Transverse colon (tissue), 4 donors: ENCODE data around the gene FBXL17. TPM values are rescaled to one million over a fixed set of nuclear protein-coding genes. Genes with fewer than 3 reads are reported as not detected.
"Not testable (repeated sequence)": the region's sequence is repeated elsewhere in the genome, so short reads cannot be mapped to it uniquely, and the experiment has no call there.

Experiments
- DNase-seq: peaks from one replicate; pipeline ENCODE4 v3.0.0-alpha.2; 2019
- H3K27ac ChIP-seq, 4 donors: fragments of 200-600 bp; sonication (generic); 2 replicates each; pipeline ENCODE4 v1.5.1; 2016 to 2018; ENCODE audit warnings: inconsistent platforms in 4 of 4
- H3K27me3 ChIP-seq: fragments of 200-600 bp; sonication (generic); 2 replicates; pipeline ENCODE4 v1.5.1; 2017; ENCODE audit warnings: inconsistent platforms
- H3K36me3 ChIP-seq, 4 donors: fragments of 200-600 bp; sonication (generic); 2 replicates each; pipeline ENCODE4 v1.5.1; 2017 to 2019; ENCODE audit warnings: inconsistent platforms in 4 of 4
- H3K4me1 ChIP-seq, 4 donors: fragments of 200-600 bp; sonication (generic); 2 replicates each; pipeline ENCODE4 v1.5.1; 2017 to 2020; ENCODE audit warnings: inconsistent platforms in 4 of 4
- H3K4me3 ChIP-seq, 4 donors: fragments of 200-600 bp; sonication (generic); 1 replicate in 1 of 4; 2 replicates in 3 of 4; pipeline versions ENCODE4 v1.5.1 to v1.6.1; 2017 to 2019; ENCODE audit warnings: inconsistent platforms in 4 of 4
- H3K9me3 ChIP-seq, 2 donors: fragments of 200-600 bp; sonication (generic); 2 replicates each; pipeline ENCODE4 v1.5.1; 2017 to 2019; ENCODE audit warnings: inconsistent platforms in 2 of 2
- EP300 ChIP-seq: sonication (generic); formaldehyde crosslinking; IDR thresholded peaks from one replicate; pipeline ENCODE4 v1.6.1; 2017; ENCODE audit warnings: antibody characterized with exemption, low read depth
- POLR2A ChIP-seq: fragments of 450-650 bp; IDR thresholded peaks from one replicate; pipeline ENCODE4 v1.6.1; 2016; ENCODE audit warnings: antibody characterized with exemption, mild to moderate bottlenecking, moderate library complexity
- POLR2AphosphoS5 ChIP-seq, 3 donors: sonication (generic); formaldehyde crosslinking; IDR thresholded peaks; one replicate each; pipeline ENCODE4 v1.6.1; 2016; ENCODE audit warnings: antibody characterized with exemption in 3 of 3
- WGBS, 2 donors: methylation state at CpG; one replicate each; pipeline ENCODE4 v1.1.5; 2018; ENCODE audit warnings: low coverage in 1 of 2; 5-methylcytosine and 5-hydroxymethylcytosine counted together
- in situ Hi-C, 4 donors: fragments of 200-750 bp; cut with MboI; loops; one replicate each; pipeline versions ENCODE4 v1.15.0 to v1.15.1; 2017; ENCODE audit warnings: low sequenced_read_pairs in 3 of 4, low pct_ligation_motif_present in 1 of 4, low pct_unique_long_range_greater_than_20kb in 1 of 4
- intact Hi-C: fragments of 100-400 bp; cut with DNase I; formaldehyde crosslinking; loops from one replicate; pipeline ENCODE4 v1.15.1; 2023; ENCODE audit warnings: low total_unique reads
- total RNA-seq, 4 donors: library from RNA; depleted of rRNA; stranded (reverse); fragments of >200 nt; gene quantifications; one replicate each; pipeline ENCODE4 v1.1.0, GENCODE V29; 2016
- TF ChIP-seq, protein P1 (sequence below), 5 experiments: fragments of 200-600 bp in 3 of 5; fragments of 450-650 bp in 2 of 5; sonication (generic) in 3 of 5; IDR thresholded peaks; 1 replicate in 2 of 5; 2 replicates in 3 of 5; pipeline ENCODE4 v1.5.1; 2016 to 2017; ENCODE audit warnings: antibody characterized with exemption in 5 of 5, inconsistent platforms in 3 of 5, mild to moderate bottlenecking in 2 of 5, moderate library complexity in 1 of 5

FBXL17 gene
- total RNA-seq, 4 donors from 2014 or later, result 17.7 to 99.5 (median 24.6) TPM

DNA sequence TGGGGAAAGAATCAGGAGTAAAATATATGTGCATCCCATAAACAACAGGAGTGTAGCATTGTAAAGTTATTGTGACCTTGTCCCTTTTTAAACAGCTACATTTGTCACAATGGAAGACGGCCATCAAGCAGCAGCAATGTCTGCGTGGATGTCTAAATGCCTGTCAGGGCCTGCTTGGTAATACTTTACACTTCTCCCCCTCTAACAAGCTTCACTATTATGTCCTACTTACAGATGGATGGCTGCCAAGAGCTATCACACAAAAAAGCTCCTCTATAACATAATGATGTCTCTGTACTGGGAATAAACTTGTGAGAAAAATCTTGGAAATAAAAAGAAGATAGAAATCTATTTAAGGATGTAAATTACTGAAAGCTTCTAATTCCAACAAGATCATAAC, 213.0 kb downstream of the FBXL17 start:
- intact Hi-C loops (no loop called here), in situ Hi-C loops (no loop called here)
- Histone ChIP-seq H3K27ac (no peak overlapping the region), H3K9me3 (no peaks in the 10 kb centered on the region), H3K4me1 (no peaks in the 10 kb centered on the region), H3K36me3 (no peaks in the 10 kb centered on the region), H3K4me3 (no peak overlapping the region), H3K27me3 (no peaks in the 10 kb centered on the region)
- TF ChIP-seq EP300 (no peak), POLR2A (no peak)
- no peak for DNase-seq
- 72 to 91% methylated on average over 2 of the region's 2 CpGs for WGBS, 2 donors

DNA sequence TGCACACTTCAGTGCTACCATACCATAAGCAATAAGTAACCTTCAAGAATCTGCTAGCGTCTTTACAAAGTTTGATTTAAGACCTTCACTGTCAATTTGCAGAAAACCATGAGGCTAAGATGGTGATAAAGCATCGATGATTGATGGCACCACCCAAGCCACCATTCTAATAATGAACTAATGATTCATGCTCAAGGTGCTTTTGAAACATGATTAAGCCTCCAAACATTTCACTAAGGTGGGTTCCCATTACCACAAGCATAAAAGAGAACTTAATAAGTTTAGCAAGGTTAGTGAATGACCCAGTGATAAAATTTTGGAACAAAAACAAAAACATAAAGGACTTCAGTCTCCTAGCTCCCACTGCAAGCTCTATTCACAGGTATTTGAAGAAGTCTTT, 214.7 kb downstream of the FBXL17 start:
- no peaks in the 10 kb centered on the region for H3K9me3 ChIP-seq
- TF ChIP-seq EP300 (no peak), POLR2A (no peak), POLR2AphosphoS5 (IDR thresholded peaks at IDR 0.05) (no peak)
- TF ChIP-seq, protein P1, sequence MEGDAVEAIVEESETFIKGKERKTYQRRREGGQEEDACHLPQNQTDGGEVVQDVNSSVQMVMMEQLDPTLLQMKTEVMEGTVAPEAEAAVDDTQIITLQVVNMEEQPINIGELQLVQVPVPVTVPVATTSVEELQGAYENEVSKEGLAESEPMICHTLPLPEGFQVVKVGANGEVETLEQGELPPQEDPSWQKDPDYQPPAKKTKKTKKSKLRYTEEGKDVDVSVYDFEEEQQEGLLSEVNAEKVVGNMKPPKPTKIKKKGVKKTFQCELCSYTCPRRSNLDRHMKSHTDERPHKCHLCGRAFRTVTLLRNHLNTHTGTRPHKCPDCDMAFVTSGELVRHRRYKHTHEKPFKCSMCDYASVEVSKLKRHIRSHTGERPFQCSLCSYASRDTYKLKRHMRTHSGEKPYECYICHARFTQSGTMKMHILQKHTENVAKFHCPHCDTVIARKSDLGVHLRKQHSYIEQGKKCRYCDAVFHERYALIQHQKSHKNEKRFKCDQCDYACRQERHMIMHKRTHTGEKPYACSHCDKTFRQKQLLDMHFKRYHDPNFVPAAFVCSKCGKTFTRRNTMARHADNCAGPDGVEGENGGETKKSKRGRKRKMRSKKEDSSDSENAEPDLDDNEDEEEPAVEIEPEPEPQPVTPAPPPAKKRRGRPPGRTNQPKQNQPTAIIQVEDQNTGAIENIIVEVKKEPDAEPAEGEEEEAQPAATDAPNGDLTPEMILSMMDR (IDR thresholded peaks at IDR 0.05), result no peak
- 98 to 100% methylated on average over 2 of the region's 2 CpGs for WGBS, 2 donors
- intact Hi-C loops (no loop called here), in situ Hi-C loops (no loop called here)
- no peaks in the 10 kb centered on the region for H3K36me3 ChIP-seq
- no peak overlapping the region for H3K4me3 ChIP-seq
- H3K27me3 ChIP-seq, result no peaks in the 10 kb centered on the region
- no peak for DNase-seq
- H3K4me1 ChIP-seq, result no peaks in the 10 kb centered on the region
- H3K27ac ChIP-seq, result no peak overlapping the region

DNA sequence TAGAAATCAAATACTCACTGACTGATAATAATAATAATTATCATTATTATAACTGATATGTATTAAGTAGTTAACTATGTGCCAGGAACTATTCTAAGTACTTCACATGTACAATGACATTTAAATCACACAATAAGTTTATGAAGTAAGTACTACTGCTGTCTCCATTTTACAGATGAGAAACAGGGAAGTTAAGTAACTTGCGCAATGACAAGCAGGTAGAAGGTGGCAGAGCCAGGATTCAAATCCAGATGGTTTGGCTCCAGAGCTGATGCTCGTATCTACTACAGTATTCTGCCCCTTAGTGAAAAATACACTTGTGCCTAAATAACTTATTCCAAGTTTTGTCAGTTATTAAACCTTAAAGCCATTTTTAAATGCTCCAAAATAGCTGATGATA, 217.3 kb downstream of the FBXL17 start:
- H3K4me3 ChIP-seq, result no peak overlapping the region
- 94 to 100% methylated on average over 1 to 2 of the region's 2 CpGs for WGBS, 2 donors
- no peaks in the 10 kb centered on the region for H3K9me3 ChIP-seq
- DNase-seq, result no peak
- H3K36me3 ChIP-seq, result no peaks in the 10 kb centered on the region
- no peaks in the 10 kb centered on the region for H3K27me3 ChIP-seq
- H3K27ac ChIP-seq, result no peak overlapping the region
- in situ Hi-C loops, result no loop called here
- intact Hi-C loops, result no loop called here
- TF ChIP-seq, protein P1 (IDR thresholded peaks at IDR 0.05), result no peak
- TF ChIP-seq POLR2AphosphoS5 (IDR thresholded peaks at IDR 0.05), result no peak
- TF ChIP-seq EP300, result no peak
- TF ChIP-seq POLR2A, result no peak
- no peaks in the 10 kb centered on the region for H3K4me1 ChIP-seq

DNA sequence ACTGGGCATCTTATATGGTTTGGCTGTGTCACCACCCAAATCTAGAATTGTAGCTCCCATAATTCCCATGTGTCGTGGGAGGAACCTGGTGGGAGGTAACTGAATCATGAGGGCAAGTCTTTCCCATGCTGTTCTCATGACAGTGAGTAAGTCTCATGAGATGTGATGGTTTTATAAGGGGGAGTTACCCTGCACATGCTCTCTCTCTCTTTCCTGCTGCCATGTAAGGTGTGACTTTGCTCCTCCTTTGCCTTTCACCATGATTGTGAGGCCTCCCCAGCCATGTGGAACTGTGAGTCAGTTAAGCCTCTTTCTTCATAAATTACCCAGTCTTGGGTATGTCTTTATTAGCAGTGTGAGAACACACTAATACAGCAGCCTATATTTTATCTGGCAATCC, 229.0 kb downstream of the FBXL17 start:
- in situ Hi-C loops, DNase-seq, H3K9me3 ChIP-seq, H3K27me3 ChIP-seq, H3K36me3 ChIP-seq, intact Hi-C loops, H3K27ac ChIP-seq, H3K4me1 ChIP-seq, H3K4me3 ChIP-seq: not testable (repeated sequence)
- 83 to 100% methylated on average over 1 of the region's 1 CpG for WGBS, 2 donors

DNA sequence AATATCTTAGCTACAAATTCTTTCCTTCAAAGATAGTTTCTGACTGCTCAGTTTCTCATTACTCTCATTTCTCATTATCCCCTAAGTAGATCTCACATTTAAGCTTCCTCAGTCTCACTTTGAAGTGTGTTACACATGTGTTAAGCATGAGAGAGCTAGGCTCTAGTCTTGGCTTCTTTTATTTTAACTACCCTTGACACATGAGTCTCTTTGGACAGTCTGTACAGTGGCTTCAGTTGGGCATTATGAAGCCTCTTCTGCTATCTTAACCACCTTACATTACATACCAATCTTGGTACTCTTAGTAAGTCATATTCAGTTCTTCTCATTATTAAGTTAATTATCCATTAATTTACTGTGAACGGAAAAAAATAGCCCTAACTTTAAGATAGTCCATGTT, 232.5 kb downstream of the FBXL17 start:
- DNase-seq, result no peak
- Histone ChIP-seq H3K9me3 (no peaks in the 10 kb centered on the region), H3K4me3 (no peak overlapping the region), H3K36me3 (no peaks in the 10 kb centered on the region), H3K4me1 (no peaks in the 10 kb centered on the region), H3K27me3 (no peaks in the 10 kb centered on the region), H3K27ac (no peak overlapping the region)
- intact Hi-C loops (no loop called here), in situ Hi-C loops (no loop called here)
- WGBS, 2 donors, result 77 to 97% methylated on average over 1 of the region's 1 CpG
- TF ChIP-seq, protein P1 (IDR thresholded peaks at IDR 0.05), result no peak
- TF ChIP-seq POLR2AphosphoS5 (IDR thresholded peaks at IDR 0.05), result no peak
- no peak for TF ChIP-seq EP300
- TF ChIP-seq POLR2A, result no peak
